CD14-positive monocyte (primary cell): ENCODE results near the gene BTN3A1. TPM values are rescaled to one million over a fixed set of nuclear protein-coding genes. Genes with fewer than 3 reads are reported as not detected.

ENCODE experiments used
- DNase-seq, 3 donors: peaks; one replicate each; pipeline ENCODE4 v3.0.0-alpha.2; 2011 to 2022
- H2AFZ ChIP-seq: 2 replicates; pipeline ENCODE4 v1.6.0; 2012; ENCODE audit warnings: mild to moderate bottlenecking, low read depth, low read length, inconsistent platforms; ENCODE audit not compliant: insufficient read depth, poor library complexity, severe bottlenecking
- H3K27ac ChIP-seq, 2 donors: 1 replicate in 1 of 2; 2 replicates in 1 of 2; pipeline ENCODE4 v1.5.1; 2012 to 2013; ENCODE audit warnings: low read length in 2 of 2, control low read depth in 1 of 2, inconsistent platforms in 1 of 2, low read depth in 1 of 2, mild to moderate bottlenecking in 1 of 2
- H3K27me3 ChIP-seq, 2 donors: one replicate each; pipeline versions ENCODE4 v1.6.0 to v1.6.1; 2011 to 2013; ENCODE audit warnings: low read length in 2 of 2; ENCODE audit not compliant: control insufficient read depth in 2 of 2, insufficient read depth in 2 of 2
- H3K36me3 ChIP-seq, 2 donors: replicated peaks in 1 of 2; 1 replicate in 1 of 2; 2 replicates in 1 of 2; pipeline versions ENCODE4 v1.5.1 to v1.6.1; 2012 to 2013; ENCODE audit warnings: low read length in 2 of 2, control low read depth in 1 of 2, inconsistent platforms in 1 of 2, mild to moderate bottlenecking in 1 of 2; ENCODE audit not compliant: insufficient read depth in 2 of 2, control insufficient read depth in 1 of 2
- H3K4me1 ChIP-seq, 2 donors: 1 replicate in 1 of 2; 2 replicates in 1 of 2; pipeline versions ENCODE4 v1.5.1 to v1.6.1; 2012 to 2013; ENCODE audit warnings: low read length in 2 of 2, control low read depth in 1 of 2, inconsistent platforms in 1 of 2, mild to moderate bottlenecking in 1 of 2, moderate library complexity in 1 of 2; ENCODE audit not compliant: insufficient read depth in 2 of 2, control insufficient read depth in 1 of 2
- H3K4me2 ChIP-seq: replicated peaks from 2 replicates; pipeline ENCODE3; 2012; ENCODE audit warnings: low read length, moderate library complexity, mild to moderate bottlenecking; ENCODE audit not compliant: poor library complexity, severe bottlenecking; ENCODE audit errors: extremely low read depth
- H3K4me3 ChIP-seq, 3 experiments: fragments of 200-600 bp in 1 of 3; sonication (generic) in 1 of 3; replicated peaks in 1 of 3; 1 replicate in 2 of 3; 2 replicates in 1 of 3; pipeline ENCODE4 v1.5.1; 2011 to 2013; ENCODE audit warnings: low read length in 3 of 3, mild to moderate bottlenecking in 3 of 3, control low read depth in 2 of 3, low read depth in 2 of 3, inconsistent platforms in 1 of 3, moderate library complexity in 1 of 3
- H3K79me2 ChIP-seq: 2 replicates; pipeline ENCODE4 v1.6.0; 2012; ENCODE audit warnings: mild to moderate bottlenecking, control low read depth, inconsistent platforms, low read length, moderate library complexity; ENCODE audit not compliant: insufficient read depth
- H3K9ac ChIP-seq: 2 replicates; pipeline ENCODE4 v1.6.0; 2017; ENCODE audit warnings: low read length, mild to moderate bottlenecking; ENCODE audit not compliant: insufficient read depth, poor library complexity, severe bottlenecking
- H3K9me3 ChIP-seq, 2 donors: replicated peaks in 1 of 2; 1 replicate in 1 of 2; 2 replicates in 1 of 2; pipeline versions ENCODE4 v1.5.1 to v1.6.1; 2012 to 2013; ENCODE audit warnings: low read length in 2 of 2, control low read depth in 1 of 2; ENCODE audit not compliant: control insufficient read depth in 1 of 2, insufficient read depth in 1 of 2
- H4K20me1 ChIP-seq: 2 replicates; pipeline ENCODE4 v1.6.0; 2012; ENCODE audit warnings: mild to moderate bottlenecking, low read length, control low read depth, moderate library complexity; ENCODE audit not compliant: insufficient read depth
- H3K27ac Mint-ChIP-seq, 7 donors: one replicate each; pipeline ENCODE4 v1.8.0; 2020; ENCODE audit warnings: mild to moderate bottlenecking in 7 of 7, mixed read lengths in 7 of 7, moderate library complexity in 6 of 7, inconsistent platforms in 2 of 7
- H3K27me3 Mint-ChIP-seq, 3 donors: one replicate each; pipeline ENCODE4 v1.8.0; 2021 to 2022; ENCODE audit warnings: low read depth in 3 of 3, mild to moderate bottlenecking in 3 of 3, mixed read lengths in 3 of 3, moderate library complexity in 3 of 3, inconsistent platforms in 1 of 3
- H3K36me3 Mint-ChIP-seq, 2 donors: one replicate each; pipeline ENCODE4 v1.8.0; 2020; ENCODE audit warnings: mixed read lengths in 2 of 2, inconsistent platforms in 1 of 2, mild to moderate bottlenecking in 1 of 2
- H3K4me1 Mint-ChIP-seq: one replicate; pipeline ENCODE4 v1.8.0; 2020; ENCODE audit warnings: mild to moderate bottlenecking, mixed read lengths
- H3K4me3 Mint-ChIP-seq, 2 donors: one replicate each; pipeline ENCODE4 v1.8.0; 2020; ENCODE audit warnings: mild to moderate bottlenecking in 2 of 2, mixed read lengths in 2 of 2, moderate library complexity in 1 of 2
- H3K9me3 Mint-ChIP-seq, 7 donors: one replicate each; pipeline ENCODE4 v1.8.0; 2020 to 2022; ENCODE audit warnings: mixed read lengths in 7 of 7, mild to moderate bottlenecking in 6 of 7, moderate library complexity in 6 of 7, inconsistent platforms in 2 of 7
- CTCF ChIP-seq: fragments of 200-600 bp; IDR thresholded peaks from one replicate; pipeline ENCODE4 v1.8.0; 2022; ENCODE audit warnings: antibody characterized with exemption, mild to moderate bottlenecking
- WGBS: methylation state at CpG from one replicate; pipeline ENCODE4 v1.1.5; 2013; ENCODE audit warnings: missing lambda C conversion rate; ENCODE audit not compliant: insufficient coverage; 5-methylcytosine and 5-hydroxymethylcytosine counted together
- intact Hi-C, 2 donors: fragments of 100-400 bp; cut with micrococcal nuclease; formaldehyde crosslinking; loops; one replicate each; pipeline versions ENCODE4 v1.15.0 to v1.15.1; 2023
- polyA plus RNA-seq, 3 donors: library from polyadenylated mRNA; depleted of rRNA in 1 of 3; unstranded in 2 of 3; stranded (reverse) in 1 of 3; fragments of 300-500 nt in 2 of 3; fragments of >200 nt in 1 of 3; fragmentation: Illumina TruSeq in 2 of 3; gene quantifications; 1 replicate in 2 of 3; 2 replicates in 1 of 3; pipeline ENCODE4 v1.2.3, GENCODE V29; 2012 to 2021

Gene BTN3A1
- polyA plus RNA-seq, 3 donors: 19.7 to 114 (median 25.1) TPM

GRCh38 chr6:26428206-26428605 is 26.1 kb downstream of the BTN3A1 start:
- WGBS: 100% methylated on average over 1 of the region's 2 CpGs
- peaks cover 0 to 7% (median 0%) of the 10 kb centered on the region in 7 donors for H3K9me3 Mint-ChIP-seq
- H3K4me3 ChIP-seq: no peak overlapping the region
- H3K27ac ChIP-seq: no peak overlapping the region
- H3K36me3 Mint-ChIP-seq: peaks cover 55 to 62% of the 10 kb centered on the region in 2 donors
- H3K4me2 ChIP-seq: no peak overlapping the region
- peaks cover 6 to 12% of the 10 kb centered on the region in 2 donors for H3K4me1 ChIP-seq
- H3K27me3 Mint-ChIP-seq: peaks cover 0 to 2% (median 0%) of the 10 kb centered on the region in 3 donors
- H3K9me3 ChIP-seq: peaks cover 0 to 4% of the 10 kb centered on the region in 2 donors
- H3K9ac ChIP-seq: no peak overlapping the region
- no peaks in the 10 kb centered on the region for H3K27me3 ChIP-seq
- H3K4me3 Mint-ChIP-seq: no peak overlapping the region
- H3K79me2 ChIP-seq: no peaks in the 10 kb centered on the region
- peaks cover 38% of the 10 kb centered on the region for H3K4me1 Mint-ChIP-seq
- H2AFZ ChIP-seq: no peak overlapping the region
- intact Hi-C loops: loop anchor here in 1 of 2 donors (10.0 kb wide), 1 partner anchor 83 kb away; no protein-coding TSS in a partner anchor
- no peak for TF ChIP-seq CTCF
- H3K36me3 ChIP-seq: peaks cover 8 to 31% of the 10 kb centered on the region in 2 donors
- H4K20me1 ChIP-seq: no peaks in the 10 kb centered on the region
- no peak overlapping the region for H3K27ac Mint-ChIP-seq
- no peak for DNase-seq

- peaks cover 0 to 3% (median 0%) of the 10 kb centered on the region in 3 donors for H3K27me3 Mint-ChIP-seq
- Histone ChIP-seq H3K36me3 (peaks cover 8 to 31% of the 10 kb centered on the region in 2 donors), H3K27me3 (no peaks in the 10 kb centered on the region), H3K9me3 (peaks cover 7 to 19% of the 10 kb centered on the region in 2 donors), H3K4me2 (no peak overlapping the region), H3K9ac (no peak overlapping the region), H2AFZ (no peak overlapping the region), H3K4me3 (no peak overlapping the region), H3K27ac (no peak overlapping the region), H3K4me1 (peaks cover 6 to 12% of the 10 kb centered on the region in 2 donors), H3K79me2 (no peaks in the 10 kb centered on the region), H4K20me1 (no peaks in the 10 kb centered on the region)
- no peak overlapping the region for H3K27ac Mint-ChIP-seq
- no peak overlapping the region for H3K4me3 Mint-ChIP-seq
- intact Hi-C loops: no loop called here
- TF ChIP-seq CTCF: no peak
- WGBS: 92% methylated on average over 5 of the region's 5 CpGs
- H3K36me3 Mint-ChIP-seq: peaks cover 60 to 61% of the 10 kb centered on the region in 2 donors
- peaks cover 11 to 24% (median 13%) of the 10 kb centered on the region in 7 donors for H3K9me3 Mint-ChIP-seq
- no peak for DNase-seq
- peaks cover 17% of the 10 kb centered on the region for H3K4me1 Mint-ChIP-seq
Observed at GRCh38 chr6:26430787-26431186, 28.7 kb downstream of the BTN3A1 start.
